Neural crest cell (in vitro differentiated cells): ENCODE measurements around the gene ADCY4. TPM values are rescaled to one million over a fixed set of nuclear protein-coding genes. Genes with fewer than 3 reads are reported as not detected.

Experiments
- DNase-seq: peaks from one replicate; pipeline ENCODE4 v3.0.0; 2021; ENCODE audit warnings: low read depth, mixed read lengths, low spot score
- H3K27ac Mint-ChIP-seq: one replicate; pipeline ENCODE4 v1.8.0; 2021; ENCODE audit warnings: mild to moderate bottlenecking, mixed read lengths; ENCODE audit not compliant: unreplicated experiment
- H3K27me3 Mint-ChIP-seq: 2 replicates; pipeline ENCODE4 v1.8.0; 2021; ENCODE audit warnings: low read depth, mild to moderate bottlenecking, mixed read lengths
- H3K36me3 Mint-ChIP-seq: 2 replicates; pipeline ENCODE4 v1.8.0; 2021; ENCODE audit warnings: low read depth, mild to moderate bottlenecking, mixed read lengths
- H3K4me1 Mint-ChIP-seq: 2 replicates; pipeline ENCODE4 v1.8.0; 2021; ENCODE audit warnings: mixed read lengths
- H3K4me3 Mint-ChIP-seq: one replicate; pipeline ENCODE4 v1.8.0; 2021; ENCODE audit warnings: mild to moderate bottlenecking, mixed read lengths
- H3K9me3 Mint-ChIP-seq: 2 replicates; pipeline ENCODE4 v1.8.0; 2021; ENCODE audit warnings: mixed read lengths
- total RNA-seq: library from RNA; stranded (reverse); gene quantifications from 2 replicates; pipeline ENCODE4 v1.2.1, GENCODE V29; 2021
- TF ChIP-seq, protein P1 (sequence below): fragments of 200-600 bp; sonication (generic); conservative IDR thresholded peaks from 2 replicates; pipeline ENCODE4 v1.5.0; 2021; ENCODE audit warnings: antibody characterized with exemption, mild to moderate bottlenecking

Gene ADCY4
- total RNA-seq, 1 donor from 2014 or later, result 0.49 TPM

DNA sequence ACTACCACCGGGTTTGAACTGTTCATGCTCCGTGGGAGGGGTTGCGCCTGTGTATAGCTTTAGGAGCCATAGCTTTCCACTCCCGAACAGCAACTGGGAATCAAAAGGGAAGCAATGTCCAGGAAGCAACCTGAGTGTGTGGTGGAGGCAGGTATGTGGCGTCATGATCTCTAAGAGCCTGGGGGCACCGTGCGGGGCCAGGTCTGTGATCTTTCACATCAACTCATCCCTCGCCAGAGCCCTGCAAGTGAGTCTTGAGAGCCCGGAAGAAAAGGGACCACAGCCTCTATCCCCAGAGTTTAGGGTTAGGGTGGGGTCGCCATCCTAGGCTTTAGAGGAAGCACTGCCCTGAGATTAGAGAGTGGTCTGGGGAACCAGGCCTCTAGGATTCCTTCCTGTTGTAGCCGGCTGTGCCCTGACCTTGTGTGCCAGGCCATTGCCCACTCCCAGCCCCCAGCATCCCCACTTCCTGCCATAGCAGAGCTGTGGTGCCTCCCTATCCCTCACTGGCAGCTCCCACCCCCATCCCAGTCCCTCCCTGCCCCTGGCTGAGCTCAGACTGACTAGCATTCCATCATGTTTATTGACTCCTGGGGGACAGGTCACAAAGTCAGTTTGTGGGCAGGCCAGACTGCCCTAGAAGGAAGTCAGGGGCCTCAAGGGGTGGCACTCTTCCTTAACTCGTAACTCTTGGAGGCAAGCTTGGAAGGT, 745 bp upstream of the ADCY4 start:
- no peak for DNase-seq
- H3K4me3 Mint-ChIP-seq, result no peak overlapping the region
- no peak overlapping the region for H3K27ac Mint-ChIP-seq
- peaks cover 98% of the 10 kb centered on the region for H3K27me3 Mint-ChIP-seq
- H3K9me3 Mint-ChIP-seq, result no peaks in the 10 kb centered on the region
- H3K4me1 Mint-ChIP-seq, result peaks cover 11% of the 10 kb centered on the region
- TF ChIP-seq, protein P1, sequence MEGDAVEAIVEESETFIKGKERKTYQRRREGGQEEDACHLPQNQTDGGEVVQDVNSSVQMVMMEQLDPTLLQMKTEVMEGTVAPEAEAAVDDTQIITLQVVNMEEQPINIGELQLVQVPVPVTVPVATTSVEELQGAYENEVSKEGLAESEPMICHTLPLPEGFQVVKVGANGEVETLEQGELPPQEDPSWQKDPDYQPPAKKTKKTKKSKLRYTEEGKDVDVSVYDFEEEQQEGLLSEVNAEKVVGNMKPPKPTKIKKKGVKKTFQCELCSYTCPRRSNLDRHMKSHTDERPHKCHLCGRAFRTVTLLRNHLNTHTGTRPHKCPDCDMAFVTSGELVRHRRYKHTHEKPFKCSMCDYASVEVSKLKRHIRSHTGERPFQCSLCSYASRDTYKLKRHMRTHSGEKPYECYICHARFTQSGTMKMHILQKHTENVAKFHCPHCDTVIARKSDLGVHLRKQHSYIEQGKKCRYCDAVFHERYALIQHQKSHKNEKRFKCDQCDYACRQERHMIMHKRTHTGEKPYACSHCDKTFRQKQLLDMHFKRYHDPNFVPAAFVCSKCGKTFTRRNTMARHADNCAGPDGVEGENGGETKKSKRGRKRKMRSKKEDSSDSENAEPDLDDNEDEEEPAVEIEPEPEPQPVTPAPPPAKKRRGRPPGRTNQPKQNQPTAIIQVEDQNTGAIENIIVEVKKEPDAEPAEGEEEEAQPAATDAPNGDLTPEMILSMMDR, result no peak
- H3K36me3 Mint-ChIP-seq, result no peaks in the 10 kb centered on the region

DNA sequence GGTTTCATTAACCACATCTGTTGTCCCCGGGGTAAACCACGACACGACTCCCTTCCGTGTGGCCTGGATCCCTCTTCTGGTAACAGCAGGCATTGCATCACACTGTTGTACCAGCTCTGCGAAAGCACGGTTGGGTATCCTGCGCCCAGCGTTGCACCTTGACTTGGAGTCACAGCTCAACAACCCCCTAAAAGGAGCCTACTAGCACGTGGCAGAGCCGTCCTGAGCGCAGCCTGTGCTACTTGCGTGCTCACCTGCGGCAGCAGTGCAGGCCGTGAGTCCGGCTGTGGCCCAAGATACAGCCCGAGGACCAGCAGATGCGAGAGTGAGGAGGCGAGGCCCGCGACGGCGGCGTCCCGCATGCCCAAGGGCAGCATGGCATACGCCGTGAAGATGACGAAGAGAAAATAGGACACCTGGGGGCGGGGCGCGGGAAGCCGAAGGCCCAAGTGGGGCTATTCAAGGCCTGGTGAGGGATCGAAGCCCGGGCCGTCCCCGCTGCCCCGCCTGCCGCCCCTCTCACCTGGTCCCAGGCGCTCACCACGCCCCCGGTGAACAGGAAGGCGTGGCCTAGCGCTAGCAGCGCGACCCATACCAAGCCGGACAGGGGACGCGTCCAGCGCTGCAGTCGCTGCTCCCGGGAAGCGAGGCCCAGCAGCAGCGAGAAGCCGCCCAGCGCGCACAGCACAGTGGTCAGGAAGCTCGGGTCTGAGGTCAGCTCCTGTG, 2.4 kb downstream of the ADCY4 start:
- H3K4me3 Mint-ChIP-seq, result peak overlapping the region; percentile 73
- H3K27ac Mint-ChIP-seq, result no peak overlapping the region
- H3K27me3 Mint-ChIP-seq, result peaks cover 72% of the 10 kb centered on the region

DNA sequence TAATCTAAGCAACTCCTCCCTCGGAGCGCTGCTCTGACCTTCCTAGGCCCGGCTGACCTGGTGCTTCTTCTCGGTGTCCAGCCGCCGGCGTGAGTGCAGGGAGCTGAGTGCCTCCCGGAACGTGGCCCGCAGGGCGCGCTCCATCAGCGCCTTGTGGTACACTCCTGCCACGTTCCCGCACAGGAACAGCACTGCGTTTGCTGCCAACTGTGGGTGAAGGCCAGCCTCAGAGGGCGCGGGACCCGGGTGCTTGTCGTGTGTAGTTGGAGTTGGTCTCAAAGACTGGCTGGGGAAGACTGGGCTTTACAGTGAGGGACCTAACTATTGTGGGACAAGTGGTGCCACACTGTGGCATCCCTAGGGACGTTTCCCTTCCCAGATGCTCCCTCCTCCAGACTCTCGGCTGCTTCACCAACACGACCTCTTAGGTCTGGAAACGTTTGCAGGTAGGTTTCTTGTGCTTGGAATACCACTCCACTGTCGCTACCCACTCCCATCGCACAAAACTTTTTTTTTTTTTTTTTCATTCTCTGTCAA, 3.1 kb downstream of the ADCY4 start:
- H3K27ac Mint-ChIP-seq, result no peak overlapping the region
- H3K4me3 Mint-ChIP-seq, result no peak overlapping the region
- TF ChIP-seq, protein P1, result no peak
- H3K4me1 Mint-ChIP-seq, result peaks cover 11% of the 10 kb centered on the region
- DNase-seq, result no peak
- no peaks in the 10 kb centered on the region for H3K36me3 Mint-ChIP-seq
- H3K9me3 Mint-ChIP-seq, result no peaks in the 10 kb centered on the region
- H3K27me3 Mint-ChIP-seq, result peaks cover 66% of the 10 kb centered on the region

More for the DNA sequence above, 2.4 kb downstream of the ADCY4 start:
- no peaks in the 10 kb centered on the region for H3K36me3 Mint-ChIP-seq
- H3K9me3 Mint-ChIP-seq, result no peaks in the 10 kb centered on the region
- peak; percentile 59 for DNase-seq
- H3K4me1 Mint-ChIP-seq, result peaks cover 11% of the 10 kb centered on the region
- TF ChIP-seq, protein P1, result peak; percentile 69

DNA sequence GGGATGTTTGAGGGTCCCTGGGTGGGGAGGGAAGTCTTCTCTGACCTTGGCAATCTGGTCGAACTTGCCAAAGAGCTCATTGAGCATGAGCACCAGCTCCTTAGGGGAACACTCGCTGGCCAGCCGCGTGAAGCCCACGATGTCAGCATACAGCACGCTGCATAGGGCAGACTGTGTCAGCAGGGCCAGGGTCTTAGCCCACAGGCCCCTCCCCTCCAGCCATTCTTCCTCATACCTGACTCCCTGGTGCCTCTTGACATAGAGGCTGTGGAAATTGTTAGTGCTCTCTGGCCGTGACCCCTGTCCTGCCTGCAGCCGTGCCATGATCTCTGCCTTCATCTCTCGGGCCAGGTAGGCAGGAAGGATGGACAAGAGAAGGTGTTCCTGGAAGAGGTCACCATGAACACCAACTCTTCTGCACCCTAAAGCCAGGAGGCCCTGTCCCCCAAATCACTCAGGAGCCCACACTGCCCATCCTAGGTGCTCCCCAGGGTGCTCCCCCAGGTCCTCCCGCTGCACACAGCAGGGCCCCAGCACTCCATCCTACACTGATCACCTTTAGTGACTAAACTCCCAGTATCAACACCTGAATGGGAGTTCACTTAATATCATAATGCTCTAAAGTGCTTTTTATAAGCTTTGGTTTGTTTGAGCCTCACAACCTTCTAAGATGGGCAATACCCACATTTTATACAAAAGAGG, 3.7 kb downstream of the ADCY4 start:
- Mint-ChIP-seq H3K36me3 (no peaks in the 10 kb centered on the region), H3K27me3 (peaks cover 59% of the 10 kb centered on the region), H3K4me1 (peaks cover 11% of the 10 kb centered on the region), H3K9me3 (no peaks in the 10 kb centered on the region), H3K27ac (no peak overlapping the region), H3K4me3 (no peak overlapping the region)
- TF ChIP-seq, protein P1, result no peak
- DNase-seq, result no peak

GRCh38 chr14:24329736-24330135, 5.1 kb downstream of the ADCY4 start:
- peaks cover 6% of the 10 kb centered on the region for H3K4me1 Mint-ChIP-seq
- DNase-seq, result no peak
- H3K36me3 Mint-ChIP-seq, result no peaks in the 10 kb centered on the region
- no peak overlapping the region for H3K27ac Mint-ChIP-seq
- H3K4me3 Mint-ChIP-seq, result no peak overlapping the region
- TF ChIP-seq, protein P1, result no peak
- peaks cover 45% of the 10 kb centered on the region for H3K27me3 Mint-ChIP-seq
- no peaks in the 10 kb centered on the region for H3K9me3 Mint-ChIP-seq
